ENCODE measurements around the gene C11orf21.

The C11orf21 gene

DNA sequence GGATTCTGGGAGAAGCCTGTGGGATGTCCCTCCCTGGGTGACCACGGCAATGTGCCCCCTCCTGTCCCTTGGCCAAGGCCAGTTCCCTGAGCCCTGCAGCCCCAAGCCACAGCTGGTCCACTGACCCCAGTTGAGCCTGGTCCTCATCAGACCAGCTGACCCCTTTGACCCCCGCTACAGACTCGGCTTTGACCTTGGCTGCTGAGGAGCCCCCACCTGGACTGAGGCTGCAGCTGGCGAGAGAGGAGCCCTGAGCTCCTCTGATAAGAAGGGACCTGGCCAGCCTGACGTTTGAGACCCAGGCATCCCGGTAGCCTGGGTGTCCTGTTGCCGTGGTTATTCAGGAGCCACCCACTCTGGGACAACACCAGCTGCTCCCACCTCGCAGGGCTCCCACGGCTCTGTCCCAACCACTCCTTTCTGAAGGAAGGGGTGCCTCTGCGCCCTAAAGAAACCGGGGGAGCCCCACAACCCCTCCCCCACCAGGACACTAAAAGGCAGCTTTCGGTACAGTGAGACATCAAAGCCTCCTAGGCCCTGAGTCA lies 34.3 kb downstream of the C11orf21 start:
- H3K9ac ChIP-seq = no peak overlapping the region
- no peak overlapping the region for H2AFZ ChIP-seq
- TF ChIP-seq, protein P1, sequence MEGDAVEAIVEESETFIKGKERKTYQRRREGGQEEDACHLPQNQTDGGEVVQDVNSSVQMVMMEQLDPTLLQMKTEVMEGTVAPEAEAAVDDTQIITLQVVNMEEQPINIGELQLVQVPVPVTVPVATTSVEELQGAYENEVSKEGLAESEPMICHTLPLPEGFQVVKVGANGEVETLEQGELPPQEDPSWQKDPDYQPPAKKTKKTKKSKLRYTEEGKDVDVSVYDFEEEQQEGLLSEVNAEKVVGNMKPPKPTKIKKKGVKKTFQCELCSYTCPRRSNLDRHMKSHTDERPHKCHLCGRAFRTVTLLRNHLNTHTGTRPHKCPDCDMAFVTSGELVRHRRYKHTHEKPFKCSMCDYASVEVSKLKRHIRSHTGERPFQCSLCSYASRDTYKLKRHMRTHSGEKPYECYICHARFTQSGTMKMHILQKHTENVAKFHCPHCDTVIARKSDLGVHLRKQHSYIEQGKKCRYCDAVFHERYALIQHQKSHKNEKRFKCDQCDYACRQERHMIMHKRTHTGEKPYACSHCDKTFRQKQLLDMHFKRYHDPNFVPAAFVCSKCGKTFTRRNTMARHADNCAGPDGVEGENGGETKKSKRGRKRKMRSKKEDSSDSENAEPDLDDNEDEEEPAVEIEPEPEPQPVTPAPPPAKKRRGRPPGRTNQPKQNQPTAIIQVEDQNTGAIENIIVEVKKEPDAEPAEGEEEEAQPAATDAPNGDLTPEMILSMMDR (IDR thresholded peaks at IDR 0.05) = no peak
- H3K9me3 ChIP-seq (ENCODE audit: control insufficient read depth, low read length) = no peaks in the 10 kb centered on the region
- no peak overlapping the region for H3K4me2 ChIP-seq (ENCODE audit: low read length)
- H3K27ac ChIP-seq = no peak overlapping the region
- no peak overlapping the region for H3K4me3 ChIP-seq (ENCODE audit: low read depth, low read length)
- no peaks in the 10 kb centered on the region for H3K36me3 ChIP-seq (ENCODE audit: control insufficient read depth, insufficient read depth, low read length)
- no peaks in the 10 kb centered on the region for H3K27me3 ChIP-seq (ENCODE audit: control insufficient read depth, insufficient read depth, low read length)
- no peaks in the 10 kb centered on the region for H3K4me1 ChIP-seq
- no peaks in the 10 kb centered on the region for H3K79me2 ChIP-seq

DNA sequence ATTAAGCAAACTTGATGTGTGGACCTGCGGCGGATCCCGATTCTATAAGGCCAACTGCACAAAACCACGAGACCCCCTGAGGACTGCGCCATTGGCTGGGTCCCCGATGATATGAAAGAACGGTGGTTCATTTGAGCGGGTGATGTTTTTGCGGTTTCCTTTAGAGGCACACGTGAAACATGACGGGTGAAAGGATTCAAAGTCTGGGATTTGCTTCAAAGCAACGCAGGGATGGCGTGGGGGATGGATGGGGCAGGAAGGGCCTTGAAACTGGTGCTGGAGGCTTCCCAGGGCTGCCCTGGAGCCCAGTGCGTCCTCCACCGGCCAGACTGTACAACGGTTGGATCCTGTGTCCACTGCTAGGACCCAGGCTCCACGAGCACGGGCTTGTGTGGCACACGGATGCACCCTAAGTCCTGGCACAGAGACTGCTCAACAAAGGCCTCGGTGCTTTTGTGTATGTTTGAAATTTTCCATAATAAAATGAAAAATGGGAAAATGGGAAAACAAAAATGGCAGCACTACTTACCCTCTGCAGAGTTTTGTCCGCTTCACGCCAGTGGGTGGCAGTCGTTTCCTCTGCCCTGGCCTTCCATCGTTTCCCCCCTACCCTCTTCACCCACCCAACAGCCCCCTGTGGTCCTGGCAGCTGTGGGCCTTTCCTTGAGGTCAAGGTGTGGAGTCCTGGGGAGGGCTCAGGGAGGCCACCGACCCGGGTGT lies 35.0 kb downstream of the C11orf21 start:
- Histone ChIP-seq H3K4me1 (no peaks in the 10 kb centered on the region), H3K27ac (no peak overlapping the region), H3K79me2 (no peaks in the 10 kb centered on the region), H3K9me3 (ENCODE audit: control insufficient read depth, low read length) (no peaks in the 10 kb centered on the region), H3K36me3 (ENCODE audit: control insufficient read depth, insufficient read depth, low read length) (no peaks in the 10 kb centered on the region), H3K9ac (no peak overlapping the region), H3K27me3 (ENCODE audit: control insufficient read depth, insufficient read depth, low read length) (no peaks in the 10 kb centered on the region), H3K4me3 (ENCODE audit: low read depth, low read length) (no peak overlapping the region), H2AFZ (no peak overlapping the region), H3K4me2 (ENCODE audit: low read length) (no peak overlapping the region)
- TF ChIP-seq, protein P1 (IDR thresholded peaks at IDR 0.05) = no peak

DNA sequence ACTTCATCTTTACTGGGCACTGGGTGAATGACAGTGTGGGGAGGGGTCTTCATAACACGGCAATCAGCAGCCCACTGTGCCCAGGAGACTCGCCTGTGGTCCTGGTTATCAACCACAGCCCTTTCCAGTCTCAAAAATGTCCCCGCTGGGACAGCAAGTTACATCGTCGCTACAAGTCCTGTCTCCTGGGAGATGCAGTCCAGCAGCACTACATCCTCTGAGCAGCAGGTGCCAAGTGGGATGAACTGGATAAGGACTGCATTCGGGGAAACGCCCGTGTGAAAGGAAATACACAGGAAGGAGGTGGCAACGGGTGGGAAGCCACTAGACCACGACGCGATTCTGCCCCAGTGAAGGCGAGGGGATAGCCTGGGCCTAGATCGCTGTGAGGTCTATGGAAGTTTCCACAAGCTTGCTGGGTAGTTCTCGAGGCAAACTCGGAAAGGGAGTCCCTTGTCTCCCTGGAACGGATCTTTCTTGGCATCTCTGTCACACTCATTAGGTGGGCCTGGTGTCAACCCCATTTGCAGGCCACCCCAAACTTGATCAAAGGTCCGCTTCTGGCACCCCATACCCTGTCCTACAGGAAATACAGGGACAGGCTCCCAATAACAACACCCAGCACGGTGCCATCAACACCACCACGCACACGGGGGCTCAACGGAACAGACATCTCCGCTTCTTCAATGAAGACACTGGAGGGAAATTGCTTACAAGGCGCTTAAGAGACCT lies 35.7 kb downstream of the C11orf21 start:
- H3K27ac ChIP-seq = no peak overlapping the region
- H3K79me2 ChIP-seq = no peaks in the 10 kb centered on the region
- no peak overlapping the region for H2AFZ ChIP-seq
- no peaks in the 10 kb centered on the region for H3K36me3 ChIP-seq (ENCODE audit: control insufficient read depth, insufficient read depth, low read length)
- no peak overlapping the region for H3K4me3 ChIP-seq (ENCODE audit: low read depth, low read length)
- no peak overlapping the region for H3K9ac ChIP-seq
- no peaks in the 10 kb centered on the region for H3K27me3 ChIP-seq (ENCODE audit: control insufficient read depth, insufficient read depth, low read length)
- TF ChIP-seq, protein P1 (IDR thresholded peaks at IDR 0.05) = no peak
- no peaks in the 10 kb centered on the region for H3K4me1 ChIP-seq
- no peaks in the 10 kb centered on the region for H3K9me3 ChIP-seq (ENCODE audit: control insufficient read depth, low read length)
- H3K4me2 ChIP-seq (ENCODE audit: low read length) = no peak overlapping the region

DNA sequence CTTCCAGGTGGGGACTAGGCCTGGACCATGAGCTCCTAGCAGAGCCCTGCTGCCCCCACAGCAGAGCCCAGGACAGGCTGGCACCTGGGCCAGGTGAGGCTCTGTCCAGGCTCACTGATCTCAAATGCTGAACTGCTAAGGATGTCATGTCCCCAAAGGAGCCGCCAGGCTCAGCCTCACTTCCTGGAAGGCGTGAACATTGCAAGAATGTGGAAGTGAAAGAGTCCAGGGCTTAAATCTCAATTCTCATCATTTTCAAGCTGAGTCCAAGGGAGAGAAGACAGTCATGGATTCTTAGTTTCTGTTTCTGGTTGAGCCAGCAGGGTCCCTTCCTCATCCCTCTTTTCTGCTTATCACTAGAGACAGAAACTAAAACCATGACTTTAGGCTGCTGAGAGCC lies 36.3 kb downstream of the C11orf21 start:
- H3K9ac ChIP-seq = no peak overlapping the region
- no peak overlapping the region for H3K27ac ChIP-seq
- H3K36me3 ChIP-seq (ENCODE audit: control insufficient read depth, insufficient read depth, low read length) = no peaks in the 10 kb centered on the region

More for the DNA sequence above, 36.3 kb downstream of the C11orf21 start:
- no peak overlapping the region for H2AFZ ChIP-seq
- TF ChIP-seq, protein P1 (IDR thresholded peaks at IDR 0.05) = no peak
- no peak overlapping the region for H3K4me2 ChIP-seq (ENCODE audit: low read length)
- no peaks in the 10 kb centered on the region for H3K79me2 ChIP-seq
- H3K4me3 ChIP-seq (ENCODE audit: low read depth, low read length) = no peak overlapping the region
- H3K4me1 ChIP-seq = no peaks in the 10 kb centered on the region
- no peaks in the 10 kb centered on the region for H3K27me3 ChIP-seq (ENCODE audit: control insufficient read depth, insufficient read depth, low read length)
- H3K9me3 ChIP-seq (ENCODE audit: control insufficient read depth, low read length) = no peaks in the 10 kb centered on the region
